HG02798 (cell line): ENCODE results near the gene TTC34.

Experiments used
- ATAC-seq: cut with Tn5 transposase; IDR thresholded peaks from one replicate; pipeline ENCODE4 v1.9.1; 2021; ENCODE audit warnings: mild to moderate bottlenecking; ENCODE audit not compliant: unreplicated experiment, poor library complexity

Gene TTC34

DNA sequence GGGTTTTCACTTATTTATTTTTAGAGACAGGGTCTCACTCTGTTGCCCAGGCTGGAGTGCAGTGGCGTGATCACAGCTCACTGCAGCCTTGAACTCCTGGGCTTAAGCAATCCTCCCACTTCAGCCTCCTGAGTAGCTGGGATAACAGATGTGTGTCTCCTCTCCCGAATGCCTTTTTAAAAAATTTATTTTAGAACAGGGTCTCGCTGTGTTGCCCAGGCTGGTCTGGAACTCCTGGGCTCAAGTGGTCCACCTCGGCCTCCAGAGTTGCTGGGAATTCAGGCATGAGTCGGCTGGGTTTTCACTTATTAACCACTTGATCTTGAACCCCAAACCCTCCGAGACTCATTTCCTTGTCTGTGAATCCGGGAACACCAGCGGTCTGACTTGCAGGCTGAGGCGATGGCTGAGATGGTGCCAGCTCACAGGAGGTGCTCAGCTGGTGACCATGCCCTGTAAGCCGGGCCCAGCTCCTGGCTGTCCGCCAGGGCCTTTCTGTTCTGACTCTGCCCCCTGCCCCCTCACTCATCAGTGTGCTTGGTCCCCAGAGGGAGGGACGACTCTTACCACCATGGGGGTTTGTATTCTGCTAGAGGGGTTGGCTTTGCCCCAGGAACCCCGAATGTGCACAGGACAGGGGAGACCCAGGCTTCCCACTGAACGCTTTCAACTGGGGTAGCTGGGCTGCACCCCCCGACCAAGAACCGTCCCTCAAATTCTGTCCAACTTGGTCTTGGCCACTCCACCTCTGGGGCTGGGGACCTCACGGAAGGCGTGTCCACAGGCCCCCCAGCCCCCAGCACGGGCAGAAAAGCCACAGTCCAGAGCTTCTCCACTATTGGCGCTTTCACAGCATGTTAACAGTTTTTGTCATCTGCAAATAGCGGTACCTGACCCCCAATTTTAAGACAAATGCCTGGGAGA lies 191.2 kb downstream of the TTC34 start:
- no peak for ATAC-seq

DNA sequence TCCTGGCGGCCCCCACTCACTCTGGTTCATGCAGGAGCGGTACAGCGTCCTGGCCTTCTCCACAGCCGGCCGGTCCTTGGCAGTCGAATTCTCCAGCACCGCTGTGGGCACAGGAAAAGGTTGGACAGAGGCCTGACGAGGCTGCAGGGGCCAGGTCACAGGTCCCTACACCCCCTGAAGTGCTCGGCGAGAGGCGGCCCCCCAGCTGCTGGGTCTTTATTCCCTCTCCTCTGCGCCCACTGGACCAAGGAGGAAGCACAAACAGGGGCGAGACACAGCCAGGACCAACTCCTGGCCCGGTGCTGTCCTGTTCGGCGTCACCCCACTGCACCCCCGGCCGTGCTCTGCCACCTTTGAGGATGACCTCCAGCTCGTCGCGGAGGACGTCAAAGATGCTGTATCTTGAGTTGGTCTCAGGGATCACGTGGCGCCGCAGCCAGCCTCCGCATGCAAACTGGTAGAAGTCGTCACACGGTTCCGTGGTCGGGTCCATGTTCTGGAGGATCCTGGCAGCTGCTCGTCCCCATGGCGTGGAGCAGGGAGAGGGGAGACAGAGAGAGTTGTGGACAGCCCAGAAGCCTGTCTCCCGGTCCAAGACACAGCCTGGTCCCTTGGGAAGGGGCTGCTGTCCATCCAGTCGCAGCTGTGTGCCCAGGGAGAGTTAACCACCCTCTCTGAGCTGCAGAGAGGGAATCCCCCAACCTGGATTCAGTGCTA lies 192.0 kb downstream of the TTC34 start:
- ATAC-seq = no peak

DNA sequence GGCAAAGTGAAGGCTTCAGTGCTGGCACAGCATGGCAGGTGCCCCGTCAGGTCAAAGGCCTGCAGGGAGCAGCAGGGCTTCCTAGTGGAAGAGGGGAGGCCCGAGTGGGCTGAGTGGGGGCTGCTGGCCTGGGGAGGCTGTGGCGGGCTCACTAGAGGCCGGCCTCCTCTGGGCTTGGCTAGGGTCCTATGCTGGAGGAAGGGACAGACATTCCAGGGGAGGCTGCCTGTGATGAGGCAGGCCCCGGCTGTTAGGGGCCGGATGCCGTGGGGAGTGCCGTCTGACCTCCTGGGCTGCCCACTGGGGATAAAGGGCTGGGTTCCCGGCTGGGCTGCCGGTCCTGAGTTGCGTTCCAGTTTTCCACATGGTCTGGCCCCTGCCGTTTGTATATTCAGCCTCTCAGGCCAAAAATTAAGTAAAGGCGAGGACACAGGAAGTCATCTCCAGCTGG lies 193.8 kb downstream of the TTC34 start:
- ATAC-seq = no peak

DNA sequence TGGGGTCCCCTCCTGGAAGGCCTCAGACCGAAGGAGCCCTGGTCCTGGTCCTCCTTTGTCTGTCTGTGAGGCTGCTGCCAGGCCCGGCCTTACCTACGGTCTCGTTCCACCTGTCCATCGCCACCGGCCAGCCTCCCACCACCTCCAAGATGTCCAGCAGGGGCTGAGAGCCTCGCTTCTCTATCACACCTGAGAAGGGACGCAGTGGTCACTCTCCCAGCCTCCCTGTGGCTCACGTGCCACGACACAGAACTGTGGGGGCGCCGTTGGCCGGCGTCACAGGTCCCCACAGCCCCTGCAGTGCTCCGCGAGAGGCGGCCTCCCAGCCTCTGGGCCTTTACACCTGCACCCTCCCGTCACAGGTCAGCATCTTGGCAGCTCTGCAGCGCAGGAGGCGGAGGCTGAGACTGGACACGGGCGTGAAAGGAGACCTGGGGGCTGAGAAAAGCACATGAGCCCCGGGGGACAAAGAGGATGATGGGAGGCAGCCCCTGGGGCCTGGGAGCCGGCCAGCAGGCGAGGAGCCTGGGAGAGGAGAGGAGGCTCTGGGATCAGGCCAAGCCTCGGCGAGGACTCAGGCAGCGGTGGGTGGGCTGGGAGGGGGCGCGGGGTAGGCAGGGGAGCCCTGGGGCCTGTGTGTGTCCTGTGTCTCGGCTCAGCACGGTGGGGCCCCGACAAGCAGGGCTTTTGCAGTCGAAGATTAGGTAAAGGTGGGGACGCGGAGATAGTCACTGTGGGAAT lies 194.4 kb downstream of the TTC34 start:
- ATAC-seq = no peak

DNA sequence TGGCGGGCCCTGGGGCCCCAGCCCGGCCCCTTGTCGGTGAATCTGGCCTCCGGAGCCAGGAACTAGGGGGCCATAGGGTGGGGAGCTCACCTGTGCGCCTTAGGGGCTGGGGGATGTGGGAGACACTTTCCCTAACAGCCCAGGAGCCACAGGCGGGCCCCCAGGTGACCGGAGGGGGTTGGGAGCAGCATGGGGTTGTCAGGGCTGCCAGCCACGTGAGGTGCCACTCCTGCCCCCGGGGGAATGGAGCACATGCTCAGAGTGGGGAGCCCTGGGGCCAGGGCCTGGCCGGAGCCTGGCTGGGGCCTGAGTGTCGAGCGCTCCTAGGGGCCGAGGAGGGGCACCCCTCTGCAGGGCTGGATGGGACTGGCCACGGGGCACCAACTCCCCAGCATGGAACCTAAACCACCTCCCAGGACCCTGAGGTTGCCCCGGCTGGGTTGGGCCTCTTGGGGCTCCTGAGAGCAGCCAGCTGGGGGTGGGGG lies 195.1 kb downstream of the TTC34 start:
- no peak for ATAC-seq

DNA sequence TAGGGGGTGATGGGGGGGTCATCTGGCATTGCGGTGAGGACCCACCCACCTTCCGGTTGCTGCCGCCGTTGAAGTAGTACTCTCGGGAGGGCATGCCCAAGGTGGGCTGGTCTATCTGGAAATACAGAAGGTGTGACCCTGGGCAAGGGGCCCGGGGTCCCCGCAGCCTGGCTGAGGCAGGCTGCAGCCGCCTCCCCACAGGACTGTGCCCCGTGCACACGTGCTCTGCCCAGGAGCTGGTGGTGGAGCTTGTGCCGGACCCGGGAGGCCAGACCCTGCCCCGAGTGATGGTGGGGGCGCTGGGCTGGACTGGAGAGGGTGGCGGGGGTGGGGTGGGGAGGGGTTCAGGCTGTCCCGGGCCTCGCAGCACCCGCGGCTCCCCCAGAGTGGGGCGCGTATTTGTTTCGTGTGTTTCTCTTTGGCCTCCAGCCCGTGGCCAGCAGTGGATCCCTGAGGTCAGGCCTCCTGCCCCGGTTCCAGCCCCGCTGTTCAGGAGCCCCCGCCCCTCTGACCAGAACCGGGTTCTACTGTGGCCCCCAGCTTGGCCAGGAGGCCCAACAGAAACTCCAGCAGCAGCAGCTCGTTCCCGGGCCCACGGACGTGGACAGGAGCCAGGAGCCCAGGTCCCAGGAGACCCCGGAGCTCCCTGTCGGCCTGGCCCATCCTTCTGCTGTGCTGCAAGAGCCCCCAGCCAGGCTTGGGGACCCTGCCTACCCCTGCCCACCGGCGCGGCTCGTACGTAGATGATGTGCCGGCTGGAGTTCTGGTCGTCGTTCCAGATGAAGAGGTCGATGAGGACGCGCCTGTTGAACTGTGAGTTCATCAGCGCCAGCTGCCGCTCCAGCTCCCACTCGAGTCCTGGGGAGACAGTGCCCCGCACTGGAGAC lies 195.7 kb downstream of the TTC34 start:
- no peak for ATAC-seq

DNA sequence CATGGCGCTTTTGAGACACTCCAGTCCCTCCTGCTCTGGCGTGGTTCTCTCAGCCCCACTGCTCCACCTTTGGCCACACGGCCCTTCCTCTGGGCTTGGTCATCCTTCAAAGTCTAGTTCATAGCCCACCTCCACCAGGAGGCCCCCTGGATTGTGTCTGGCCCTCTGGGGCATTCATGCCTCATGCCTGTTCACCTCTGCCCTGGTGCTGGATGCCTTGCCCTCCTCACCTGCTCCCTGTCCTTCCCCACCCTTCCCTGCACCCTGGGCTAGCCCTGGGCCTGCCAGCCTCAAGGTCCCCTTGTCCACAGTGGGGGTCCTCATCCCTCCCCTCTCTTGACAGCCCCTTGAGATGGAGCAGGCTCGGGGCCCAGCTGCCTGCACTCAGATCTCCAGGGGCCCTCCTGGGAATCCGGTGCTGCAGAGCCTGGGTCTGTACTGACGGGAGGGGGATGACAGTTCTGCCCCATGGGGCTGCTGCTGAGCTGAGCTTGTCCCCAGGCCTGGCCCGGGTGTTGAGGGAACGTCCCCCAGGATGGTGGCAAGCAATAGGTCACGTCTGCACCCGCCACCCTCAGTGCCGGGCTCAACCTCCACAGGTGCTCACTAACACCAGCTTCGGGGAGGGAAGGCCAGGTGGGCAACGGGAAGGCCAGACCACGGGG lies 196.5 kb downstream of the TTC34 start:
- ATAC-seq = no peak

DNA sequence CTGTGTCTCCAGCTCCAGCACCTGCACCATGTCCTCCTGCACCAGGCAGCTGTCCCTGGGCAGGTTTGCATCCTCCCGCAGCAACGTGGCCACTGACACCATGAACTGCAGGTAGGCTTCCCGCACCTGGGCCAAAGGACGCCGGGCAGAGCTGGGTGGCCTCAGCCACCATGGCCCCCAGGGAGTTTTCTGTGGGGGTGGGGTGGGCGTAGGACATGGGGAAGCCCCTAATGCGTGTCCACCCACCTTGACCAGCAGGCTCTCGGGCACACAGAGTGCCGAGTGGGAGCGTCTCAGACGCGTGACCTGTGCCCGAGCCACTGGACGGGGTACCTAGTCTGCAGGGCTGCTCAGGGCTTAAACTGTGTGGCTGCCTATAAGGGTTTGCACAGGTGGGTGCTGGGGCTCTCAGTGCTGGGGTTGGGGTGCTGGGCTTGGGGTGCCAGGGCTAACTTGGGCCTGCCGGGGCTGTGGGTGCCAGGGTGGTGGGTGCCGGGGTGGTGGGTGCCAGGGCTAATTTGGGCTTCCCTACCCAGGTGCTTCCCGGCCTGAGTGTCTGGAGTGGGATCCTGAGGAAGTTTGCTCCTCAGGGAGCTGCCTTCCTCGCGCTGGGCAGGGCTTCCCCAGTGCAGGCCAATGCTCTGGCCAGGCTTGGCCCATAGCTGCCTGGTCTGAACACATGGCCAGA lies 197.2 kb downstream of the TTC34 start:
- ATAC-seq = no peak

DNA sequence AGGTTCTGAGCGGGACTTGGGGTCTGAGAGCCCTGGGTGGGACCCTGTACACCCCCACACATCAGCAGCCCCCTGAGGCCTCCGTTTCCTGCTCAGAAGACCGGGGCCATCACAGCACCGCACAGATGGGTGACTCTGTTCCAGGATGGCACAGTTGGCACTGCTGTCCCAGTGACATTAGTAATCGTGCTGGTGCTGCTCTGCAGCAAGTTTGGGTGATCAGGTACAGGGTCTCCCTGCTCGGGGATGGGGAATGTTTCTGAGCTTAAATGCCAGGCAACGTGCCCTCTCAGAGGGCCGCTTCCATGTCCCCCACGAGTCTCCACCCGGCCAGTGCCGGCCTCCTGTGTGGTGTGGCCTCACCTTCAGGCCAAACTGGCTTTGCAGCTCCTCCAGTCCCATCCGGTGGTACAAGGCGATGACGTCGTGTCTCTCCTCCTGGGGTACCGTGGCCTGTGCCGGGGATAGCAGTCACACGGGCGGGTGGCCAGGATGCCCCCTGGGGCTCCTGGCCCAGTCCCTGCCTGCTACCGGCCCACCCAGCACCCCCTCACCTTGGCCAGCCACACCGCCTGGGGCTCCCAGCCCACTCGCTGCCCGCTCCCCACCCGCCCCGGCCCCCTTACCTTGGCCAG lies 197.9 kb downstream of the TTC34 start:
- ATAC-seq = no peak

DNA sequence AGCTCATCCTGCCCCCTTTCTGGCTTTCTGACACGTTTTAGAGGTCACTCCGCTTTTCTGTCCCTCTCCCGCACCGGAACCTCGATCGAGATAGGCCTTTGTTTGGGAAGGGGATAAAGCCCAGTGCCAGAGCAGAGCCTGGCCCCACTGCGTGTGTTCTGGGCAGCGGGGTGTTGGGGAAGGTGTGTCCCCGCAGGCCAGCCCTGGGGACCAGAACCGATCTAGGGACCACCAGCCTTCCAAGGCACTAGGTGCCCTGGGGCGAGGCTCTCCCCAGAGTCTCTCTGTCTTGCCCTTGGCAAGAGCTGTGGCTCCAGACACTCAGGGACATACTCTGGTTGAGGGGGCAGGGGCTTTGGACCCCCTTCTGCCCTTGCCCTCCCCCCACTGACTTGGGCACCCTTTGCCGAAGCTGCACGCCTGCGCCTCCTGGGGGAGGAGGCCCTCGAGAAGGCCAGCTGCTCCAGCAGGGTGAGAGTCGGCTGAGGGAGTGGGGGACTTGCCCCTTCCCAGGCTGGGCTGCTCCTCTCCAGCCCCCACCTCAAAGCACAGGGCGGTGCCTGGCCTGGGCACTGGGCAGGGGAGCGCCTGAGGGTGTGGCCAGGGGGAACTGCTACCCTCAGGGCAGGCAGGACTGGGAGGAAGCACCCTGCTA lies 198.5 kb downstream of the TTC34 start:
- ATAC-seq = no peak

DNA sequence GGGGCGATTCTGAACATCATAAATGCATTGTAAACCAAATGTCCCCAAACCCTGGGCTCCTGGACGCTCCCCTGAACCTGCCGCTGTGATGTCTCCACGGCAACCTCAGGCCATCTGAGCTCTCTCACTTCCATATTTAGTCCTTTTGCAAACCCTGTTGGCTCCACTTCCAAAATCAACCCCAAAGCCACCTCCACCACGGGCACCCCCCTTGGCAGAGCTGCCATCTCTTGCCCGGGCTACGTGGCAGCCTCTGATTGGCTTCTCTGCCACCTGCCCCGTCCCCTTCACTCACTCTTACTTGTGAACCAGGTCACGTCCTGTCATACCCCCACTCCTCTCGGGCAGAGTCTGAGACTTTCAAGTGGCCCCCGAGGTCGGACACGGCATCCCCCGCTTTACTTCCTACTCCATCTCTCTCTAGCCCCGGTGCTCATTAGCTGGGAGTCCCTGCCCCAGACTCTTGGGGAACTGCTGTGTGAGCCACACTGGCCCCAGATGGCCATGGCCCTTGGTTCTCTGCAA lies 199.1 kb downstream of the TTC34 start:
- ATAC-seq = no peak

DNA sequence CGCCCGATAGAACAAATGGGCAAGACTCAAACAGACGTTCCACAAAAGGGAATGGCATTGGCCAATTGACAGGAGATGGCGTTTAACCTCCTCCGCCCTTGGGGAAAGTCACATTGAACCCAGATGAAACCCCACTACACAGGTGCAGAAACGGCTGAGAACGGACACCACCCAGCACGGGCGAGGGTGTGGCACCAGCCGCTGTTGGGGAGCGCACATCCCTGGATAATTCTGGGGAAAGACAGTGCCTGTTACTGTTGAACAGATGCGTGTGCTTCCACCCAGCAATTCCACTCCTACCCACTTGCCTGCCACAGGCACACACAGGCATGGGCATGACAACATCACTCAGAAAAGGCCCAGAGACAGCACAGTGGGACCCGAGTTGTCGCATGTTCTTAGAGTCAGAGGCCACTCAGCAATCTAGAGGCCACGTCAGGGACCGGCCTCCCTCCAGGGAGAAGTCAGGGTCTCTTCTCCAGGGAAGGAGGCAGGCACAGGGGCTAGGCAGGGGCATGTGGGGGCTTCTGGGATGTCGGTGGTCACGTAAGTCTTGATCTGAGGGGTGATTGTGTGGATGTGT lies 199.7 kb downstream of the TTC34 start:
- no peak for ATAC-seq

DNA sequence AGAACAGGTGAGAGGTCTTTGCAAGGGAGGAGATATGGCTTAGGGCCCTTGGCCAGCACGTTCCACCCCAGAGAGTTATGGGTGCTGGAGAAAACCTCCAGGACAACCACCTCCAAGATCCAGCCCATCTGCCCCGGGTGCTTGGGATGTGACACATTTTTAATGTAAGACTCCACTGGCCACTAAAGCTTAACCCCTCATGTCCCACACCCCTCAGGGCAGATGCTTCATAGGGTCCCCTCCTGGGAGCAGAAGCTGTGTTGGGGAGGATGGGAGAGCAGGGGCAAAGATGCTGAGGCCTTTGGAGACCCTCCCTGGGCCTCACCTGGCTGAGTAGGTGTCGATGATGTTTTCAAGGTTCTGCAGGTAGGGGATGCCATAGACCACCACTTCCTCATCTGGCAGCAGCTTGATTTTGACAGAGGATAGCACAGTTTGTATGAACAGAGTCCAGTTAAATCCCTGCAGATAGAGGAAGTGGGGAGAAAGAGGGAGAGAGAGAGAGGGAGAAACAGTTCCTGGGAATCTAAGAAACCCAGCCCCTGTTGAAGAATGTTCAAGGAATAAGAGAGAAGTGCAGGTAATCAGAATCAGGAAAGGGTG lies 203.1 kb downstream of the TTC34 start:
- ATAC-seq = no peak

DNA sequence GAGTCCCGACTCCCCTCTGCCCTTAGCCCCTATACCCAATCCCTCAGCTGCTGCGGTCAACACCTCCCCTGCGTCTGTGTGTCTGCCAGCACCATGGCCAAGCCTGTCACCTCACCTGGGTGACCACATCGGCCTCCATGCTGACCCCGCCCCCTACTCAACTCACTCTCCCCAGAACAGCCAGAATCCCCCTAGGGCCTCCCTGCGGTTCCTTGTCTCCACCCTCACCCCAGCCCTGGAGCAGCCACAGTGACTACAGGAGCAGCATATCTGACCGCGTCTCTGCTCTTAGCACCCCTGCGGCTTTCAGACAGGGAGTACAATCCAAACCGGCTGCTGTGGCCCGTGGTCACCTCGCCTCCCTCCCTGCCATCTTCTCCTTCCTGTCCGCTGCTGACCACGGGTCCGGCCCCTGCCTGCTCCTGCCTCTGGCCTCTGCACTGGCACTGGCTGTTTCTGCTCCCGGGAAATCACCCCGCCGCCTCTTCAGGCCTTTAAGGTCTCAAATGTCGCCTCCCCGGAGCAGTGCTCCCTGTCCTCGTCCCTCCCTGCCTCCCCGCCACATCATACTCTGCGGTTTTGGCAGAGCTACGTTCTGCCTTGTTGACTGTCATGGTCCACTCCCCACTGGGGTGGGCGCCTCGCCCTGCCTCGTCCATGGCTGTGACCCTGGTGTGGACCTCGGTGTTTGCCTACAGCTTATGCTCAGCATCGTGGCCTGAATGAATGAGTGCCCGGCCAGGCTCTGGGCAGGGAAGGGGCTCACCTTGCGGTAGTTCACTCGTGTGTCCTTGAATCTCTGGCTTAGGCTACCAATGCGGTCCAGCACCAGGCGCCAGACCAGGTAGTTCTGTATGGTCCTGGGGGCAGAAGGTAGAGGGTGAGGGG lies 203.8 kb downstream of the TTC34 start:
- no peak for ATAC-seq

DNA sequence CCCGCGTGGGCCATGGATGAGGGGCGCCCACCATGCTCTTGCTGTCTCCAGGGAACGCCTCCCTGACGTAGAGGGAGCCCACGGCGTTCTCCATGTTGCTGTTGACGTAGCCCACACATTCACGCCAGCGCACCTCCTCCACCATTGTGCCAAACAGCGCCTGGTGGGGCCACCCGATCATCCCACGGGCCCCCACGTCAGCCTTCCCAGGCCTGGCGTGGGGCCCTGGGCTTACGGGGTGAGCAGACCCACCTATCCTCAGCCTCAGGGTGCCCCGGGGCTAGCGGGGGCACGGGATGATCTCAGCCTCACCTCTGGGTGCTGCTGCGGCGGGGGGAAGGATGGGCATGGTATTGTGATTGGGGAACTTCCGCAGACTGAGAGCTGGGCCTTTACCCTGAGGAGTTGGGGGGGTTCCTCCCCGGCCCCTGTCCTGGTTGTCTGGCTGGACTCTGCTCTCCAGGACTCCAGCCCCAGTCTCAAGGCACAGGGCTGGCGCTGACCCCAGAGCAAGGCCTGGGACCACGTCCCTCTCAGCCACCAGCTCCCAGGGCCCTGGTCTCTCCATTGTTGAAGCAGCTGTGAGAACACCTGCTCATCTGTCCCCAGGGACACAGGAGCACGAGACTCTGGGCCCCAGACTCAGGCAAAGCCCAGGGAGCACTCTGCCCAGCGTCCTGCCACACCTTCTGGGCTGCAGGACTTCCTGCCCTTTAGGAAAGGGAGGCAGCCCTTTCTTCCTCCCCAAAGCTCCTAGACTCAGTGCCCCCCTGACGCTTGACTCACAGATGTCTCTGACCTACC lies 204.8 kb downstream of the TTC34 start:
- no peak for ATAC-seq
